Esophagus mucosa (tissue), 1 donor: ENCODE measurements around the gene POLR2H. TPM values are rescaled to one million over a fixed set of nuclear protein-coding genes. Genes with fewer than 3 reads are reported as not detected.
A peak's percentile ranks its signal among the peaks of the same experiment; 100 is the strongest.
"Not testable (repeated sequence)": the region's sequence is repeated elsewhere in the genome, so short reads cannot be mapped to it uniquely, and the experiment has no call there.

Experiments used
- ATAC-seq: fragments of 200-7000 bp; cut with Tn5 transposase; one replicate; pipeline ENCODE4 v1.9.1; 2020
- total RNA-seq: library from RNA; stranded (reverse); gene quantifications from one replicate; pipeline ENCODE4 v1.2.4, GENCODE V29; 2023
- donor health status: DM: yes; HTN: yes; CAD: no.

The POLR2H gene
- total RNA-seq, 1 donor from 2014 or later: 46.0 TPM

- ATAC-seq: peak; percentile 75
These were observed 25.6 kb upstream of the POLR2H start for GRCh38 chr3:184335661-184336546.

- peak; percentile 1 for ATAC-seq
These were observed 24.7 kb upstream of the POLR2H start for GRCh38 chr3:184336547-184337398.

- no peak for ATAC-seq
These were observed 24.2 kb upstream of the POLR2H start, which contains the start of gene FAM131A for GRCh38 chr3:184337399-184337714. TSS of gene FAM131A (plus strand) at chr3:184337600. CDS start at chr3:184337631, 31 bp downstream.

GRCh38 chr3:184337981-184338380, 23.5 kb upstream of the POLR2H start:
- ATAC-seq: no peak

- ATAC-seq: peak; percentile 10
These were observed 23.0 kb upstream of the POLR2H start for GRCh38 chr3:184338511-184338945.

GRCh38 chr3:184339001-184339400, 22.5 kb upstream of the POLR2H start:
- ATAC-seq: no peak

- ATAC-seq: not testable (repeated sequence)
These were observed 21.9 kb upstream of the POLR2H start for GRCh38 chr3:184339451-184340135.

GRCh38 chr3:184341925-184342324, 19.6 kb upstream of the POLR2H start:
- ATAC-seq: peak; percentile 74

GRCh38 chr3:184343200-184343876, 18.2 kb upstream of the POLR2H start:
- no peak for ATAC-seq

- no peak for ATAC-seq
These were observed 16.8 kb upstream of the POLR2H start for GRCh38 chr3:184344579-184345316.

GRCh38 chr3:184345317-184346144, 16.0 kb upstream of the POLR2H start:
- peak; percentile 86 for ATAC-seq

- ATAC-seq: no peak
These were observed 14.9 kb upstream of the POLR2H start for GRCh38 chr3:184346480-184347190.

- ATAC-seq: no peak
These were observed 14.0 kb upstream of the POLR2H start for GRCh38 chr3:184347321-184348056.

- no peak for ATAC-seq
These were observed 13.5 kb upstream of the POLR2H start for GRCh38 chr3:184348057-184348382.

GRCh38 chr3:184349563-184350470, 11.7 kb upstream of the POLR2H start:
- ATAC-seq: no peak

- ATAC-seq: no peak
These were observed 10.9 kb upstream of the POLR2H start for GRCh38 chr3:184350618-184351017.

GRCh38 chr3:184351511-184352148, 9.9 kb upstream of the POLR2H start:
- no peak for ATAC-seq
